ENCODE measurements around the gene TP63.

Gene TP63

GRCh38 chr3:189822726-189823125 is 191.5 kb downstream of the TP63 start:
- Histone ChIP-seq H3K36me3 (ENCODE audit: control insufficient read depth in 1 of 2, insufficient read depth in 2 of 2, low read length in 2 of 2) (no peaks in the 10 kb centered on the region), H3K27me3 (ENCODE audit: control insufficient read depth in 1 of 2, insufficient read depth in 2 of 2, low read length in 2 of 2) (no peaks in the 10 kb centered on the region), H3K9me3 (ENCODE audit: control insufficient read depth in 1 of 2, low read length in 2 of 2) (no peaks in the 10 kb centered on the region), H3K9ac (ENCODE audit: low read depth in 1 of 2, low read length in 2 of 2) (no peak overlapping the region), H3K27ac (ENCODE audit: low read depth, low read length) (no peak overlapping the region), H3K4me3 (ENCODE audit: low read depth in 1 of 2, low read length in 2 of 2) (no peak overlapping the region), H3K4me1 (ENCODE audit: control insufficient read depth in 1 of 2, insufficient read depth in 2 of 2, low read length in 2 of 2) (no peaks in the 10 kb centered on the region)

GRCh38 chr3:189824629-189825312 is 193.6 kb downstream of the TP63 start:
- Histone ChIP-seq H3K9me3 (ENCODE audit: control insufficient read depth in 1 of 2, low read length in 2 of 2) (no peaks in the 10 kb centered on the region), H3K36me3 (ENCODE audit: control insufficient read depth in 1 of 2, insufficient read depth in 2 of 2, low read length in 2 of 2) (no peaks in the 10 kb centered on the region), H3K9ac (ENCODE audit: low read depth in 1 of 2, low read length in 2 of 2) (no peak overlapping the region), H3K27ac (ENCODE audit: low read depth, low read length) (no peak overlapping the region), H3K27me3 (ENCODE audit: control insufficient read depth in 1 of 2, insufficient read depth in 2 of 2, low read length in 2 of 2) (no peaks in the 10 kb centered on the region), H3K4me3 (ENCODE audit: low read depth in 1 of 2, low read length in 2 of 2) (no peak overlapping the region), H3K4me1 (ENCODE audit: control insufficient read depth in 1 of 2, insufficient read depth in 2 of 2, low read length in 2 of 2) (no peaks in the 10 kb centered on the region)

- Histone ChIP-seq H3K27me3 (ENCODE audit: control insufficient read depth in 1 of 2, insufficient read depth in 2 of 2, low read length in 2 of 2) (no peaks in the 10 kb centered on the region), H3K27ac (ENCODE audit: low read depth, low read length) (no peak overlapping the region), H3K4me1 (ENCODE audit: control insufficient read depth in 1 of 2, insufficient read depth in 2 of 2, low read length in 2 of 2) (no peaks in the 10 kb centered on the region), H3K4me3 (ENCODE audit: low read depth in 1 of 2, low read length in 2 of 2) (no peak overlapping the region), H3K36me3 (ENCODE audit: control insufficient read depth in 1 of 2, insufficient read depth in 2 of 2, low read length in 2 of 2) (no peaks in the 10 kb centered on the region), H3K9me3 (ENCODE audit: control insufficient read depth in 1 of 2, low read length in 2 of 2) (no peaks in the 10 kb centered on the region), H3K9ac (ENCODE audit: low read depth in 1 of 2, low read length in 2 of 2) (no peak overlapping the region)
Measured at GRCh38 chr3:189826566-189826965, 195.4 kb downstream of the TP63 start.

DNA sequence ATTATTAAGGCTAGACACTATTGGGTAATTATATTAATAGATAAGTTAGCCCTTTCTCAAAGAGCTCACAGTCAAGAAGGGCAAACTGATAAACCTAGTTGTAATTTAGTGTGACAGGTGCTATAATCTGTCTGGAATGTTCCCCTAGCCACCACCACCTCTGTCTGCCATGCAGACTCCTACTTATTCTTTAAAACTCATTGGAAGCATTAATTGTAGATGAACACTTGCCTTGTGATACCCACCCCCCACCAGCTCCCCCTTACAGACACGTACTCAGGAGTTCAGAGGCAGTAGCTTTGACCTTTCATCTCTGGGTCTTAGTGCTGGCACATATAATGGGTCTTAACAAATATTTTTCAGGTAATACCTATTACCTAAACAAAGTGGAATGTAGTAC is 195.9 kb downstream of the TP63 start:
- H3K9ac ChIP-seq (ENCODE audit: low read depth in 1 of 2, low read length in 2 of 2): no peak overlapping the region
- H3K9me3 ChIP-seq (ENCODE audit: control insufficient read depth in 1 of 2, low read length in 2 of 2): no peaks in the 10 kb centered on the region
- H3K27ac ChIP-seq (ENCODE audit: low read depth, low read length): no peak overlapping the region
- no peak overlapping the region for H3K4me3 ChIP-seq (ENCODE audit: low read depth in 1 of 2, low read length in 2 of 2)
- H3K27me3 ChIP-seq (ENCODE audit: control insufficient read depth in 1 of 2, insufficient read depth in 2 of 2, low read length in 2 of 2): no peaks in the 10 kb centered on the region
- no peaks in the 10 kb centered on the region for H3K4me1 ChIP-seq (ENCODE audit: control insufficient read depth in 1 of 2, insufficient read depth in 2 of 2, low read length in 2 of 2)
- no peaks in the 10 kb centered on the region for H3K36me3 ChIP-seq (ENCODE audit: control insufficient read depth in 1 of 2, insufficient read depth in 2 of 2, low read length in 2 of 2)

DNA sequence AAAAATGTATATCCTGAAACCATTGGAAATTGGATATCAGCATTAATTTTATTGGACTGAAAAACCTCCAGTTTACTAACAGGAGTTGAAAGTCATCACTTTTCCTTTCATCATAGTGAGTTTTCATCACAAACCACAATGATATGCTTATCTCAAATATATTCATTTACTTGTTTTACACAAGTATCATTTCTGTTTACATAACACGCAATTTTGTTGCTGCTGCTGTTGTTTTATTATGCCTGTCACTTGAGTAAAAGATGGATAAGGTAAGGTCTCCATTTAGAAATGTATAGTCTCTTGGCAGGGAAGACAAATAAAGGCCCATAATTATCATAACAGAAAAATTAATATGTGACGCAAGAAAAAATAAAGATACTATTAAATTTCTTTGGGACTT is 199.2 kb downstream of the TP63 start:
- no peaks in the 10 kb centered on the region for H3K27me3 ChIP-seq (ENCODE audit: control insufficient read depth in 1 of 2, insufficient read depth in 2 of 2, low read length in 2 of 2)
- H3K36me3 ChIP-seq (ENCODE audit: control insufficient read depth in 1 of 2, insufficient read depth in 2 of 2, low read length in 2 of 2): no peaks in the 10 kb centered on the region
- no peak overlapping the region for H3K9ac ChIP-seq (ENCODE audit: low read depth in 1 of 2, low read length in 2 of 2)
- no peak overlapping the region for H3K4me3 ChIP-seq (ENCODE audit: low read depth in 1 of 2, low read length in 2 of 2)
- no peak overlapping the region for H3K27ac ChIP-seq (ENCODE audit: low read depth, low read length)
- no peaks in the 10 kb centered on the region for H3K4me1 ChIP-seq (ENCODE audit: control insufficient read depth in 1 of 2, insufficient read depth in 2 of 2, low read length in 2 of 2)
- H3K9me3 ChIP-seq (ENCODE audit: control insufficient read depth in 1 of 2, low read length in 2 of 2): no peaks in the 10 kb centered on the region

DNA sequence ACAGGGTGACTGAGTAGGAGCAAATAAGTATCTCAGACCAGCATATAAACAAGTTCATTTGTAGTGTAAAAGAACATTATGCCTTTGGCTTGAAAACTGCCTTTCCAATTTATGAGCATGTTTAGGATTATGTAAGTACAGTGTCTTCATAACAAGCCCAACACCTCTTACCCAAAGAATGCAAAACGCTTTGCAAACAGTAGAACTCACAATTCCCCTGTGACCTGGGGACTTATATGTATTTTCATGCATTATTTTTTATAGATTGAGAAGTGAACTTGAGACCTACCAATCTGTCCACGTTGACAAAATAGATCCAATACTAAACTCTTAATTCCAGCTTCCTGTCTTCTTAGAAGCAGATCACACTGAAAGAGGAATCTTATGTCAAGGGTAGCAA is 202.1 kb downstream of the TP63 start:
- H3K9me3 ChIP-seq (ENCODE audit: control insufficient read depth in 1 of 2, low read length in 2 of 2): no peaks in the 10 kb centered on the region
- no peak overlapping the region for H3K9ac ChIP-seq (ENCODE audit: low read depth in 1 of 2, low read length in 2 of 2)
- H3K27me3 ChIP-seq (ENCODE audit: control insufficient read depth in 1 of 2, insufficient read depth in 2 of 2, low read length in 2 of 2): no peaks in the 10 kb centered on the region
- H3K27ac ChIP-seq (ENCODE audit: low read depth, low read length): no peak overlapping the region
- no peak overlapping the region for H3K4me3 ChIP-seq (ENCODE audit: low read depth in 1 of 2, low read length in 2 of 2)
- no peaks in the 10 kb centered on the region for H3K4me1 ChIP-seq (ENCODE audit: control insufficient read depth in 1 of 2, insufficient read depth in 2 of 2, low read length in 2 of 2)
- no peaks in the 10 kb centered on the region for H3K36me3 ChIP-seq (ENCODE audit: control insufficient read depth in 1 of 2, insufficient read depth in 2 of 2, low read length in 2 of 2)

DNA sequence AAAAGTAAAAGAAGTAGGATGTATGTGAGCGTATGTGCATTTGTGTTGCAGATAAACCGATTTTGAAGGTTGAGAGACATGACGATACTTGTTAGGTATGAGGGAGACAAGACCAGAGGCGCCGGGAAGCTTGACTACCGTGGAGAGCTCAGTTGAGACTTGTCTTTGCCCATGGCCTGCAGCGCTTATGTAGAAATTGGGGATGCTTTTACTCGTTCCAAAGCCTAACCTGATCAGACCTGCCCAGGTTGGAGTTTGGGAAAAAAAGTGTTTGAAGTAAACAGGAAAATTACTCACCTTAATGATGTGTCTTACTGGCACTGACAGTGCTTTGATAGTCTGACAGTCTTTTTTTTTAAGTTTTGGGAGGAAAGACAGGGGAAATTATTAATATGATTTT is 202.8 kb downstream of the TP63 start:
- Histone ChIP-seq H3K4me3 (ENCODE audit: low read depth in 1 of 2, low read length in 2 of 2) (no peak overlapping the region), H3K9ac (ENCODE audit: low read depth in 1 of 2, low read length in 2 of 2) (no peak overlapping the region), H3K27ac (ENCODE audit: low read depth, low read length) (no peak overlapping the region), H3K4me1 (ENCODE audit: control insufficient read depth in 1 of 2, insufficient read depth in 2 of 2, low read length in 2 of 2) (no peaks in the 10 kb centered on the region), H3K36me3 (ENCODE audit: control insufficient read depth in 1 of 2, insufficient read depth in 2 of 2, low read length in 2 of 2) (no peaks in the 10 kb centered on the region), H3K27me3 (ENCODE audit: control insufficient read depth in 1 of 2, insufficient read depth in 2 of 2, low read length in 2 of 2) (no peaks in the 10 kb centered on the region), H3K9me3 (ENCODE audit: control insufficient read depth in 1 of 2, low read length in 2 of 2) (no peaks in the 10 kb centered on the region)

DNA sequence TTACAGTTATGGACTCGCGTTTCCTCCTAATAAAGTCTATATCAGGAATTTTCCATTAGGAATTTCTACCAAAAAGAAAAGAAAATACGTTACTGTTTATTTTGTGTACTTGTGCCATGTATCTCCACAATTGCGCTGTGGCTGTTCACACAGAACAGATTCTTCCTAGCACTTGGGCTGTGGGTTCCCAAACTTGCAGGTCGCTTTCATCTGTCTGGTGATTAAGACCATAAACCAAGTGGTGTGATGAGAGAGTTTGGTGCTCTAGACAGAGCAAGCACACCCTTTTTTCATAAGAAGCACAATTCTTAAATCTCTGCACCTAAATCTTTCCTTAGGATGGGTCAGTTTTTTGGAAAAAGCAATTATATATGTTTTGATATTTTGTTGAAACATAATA is 203.3 kb downstream of the TP63 start:
- H3K27ac ChIP-seq (ENCODE audit: low read depth, low read length): no peak overlapping the region
- no peaks in the 10 kb centered on the region for H3K36me3 ChIP-seq (ENCODE audit: control insufficient read depth in 1 of 2, insufficient read depth in 2 of 2, low read length in 2 of 2)
- no peak overlapping the region for H3K9ac ChIP-seq (ENCODE audit: low read depth in 1 of 2, low read length in 2 of 2)
- H3K4me3 ChIP-seq (ENCODE audit: low read depth in 1 of 2, low read length in 2 of 2): no peak overlapping the region
- no peaks in the 10 kb centered on the region for H3K27me3 ChIP-seq (ENCODE audit: control insufficient read depth in 1 of 2, insufficient read depth in 2 of 2, low read length in 2 of 2)
- no peaks in the 10 kb centered on the region for H3K9me3 ChIP-seq (ENCODE audit: control insufficient read depth in 1 of 2, low read length in 2 of 2)
- H3K4me1 ChIP-seq (ENCODE audit: control insufficient read depth in 1 of 2, insufficient read depth in 2 of 2, low read length in 2 of 2): no peaks in the 10 kb centered on the region

- Histone ChIP-seq H3K27me3 (ENCODE audit: control insufficient read depth in 1 of 2, insufficient read depth in 2 of 2, low read length in 2 of 2) (no peaks in the 10 kb centered on the region), H3K9ac (ENCODE audit: low read depth in 1 of 2, low read length in 2 of 2) (no peak overlapping the region), H3K27ac (ENCODE audit: low read depth, low read length) (no peak overlapping the region), H3K9me3 (ENCODE audit: control insufficient read depth in 1 of 2, low read length in 2 of 2) (no peaks in the 10 kb centered on the region), H3K4me1 (ENCODE audit: control insufficient read depth in 1 of 2, insufficient read depth in 2 of 2, low read length in 2 of 2) (no peaks in the 10 kb centered on the region), H3K4me3 (ENCODE audit: low read depth in 1 of 2, low read length in 2 of 2) (no peak overlapping the region), H3K36me3 (ENCODE audit: control insufficient read depth in 1 of 2, insufficient read depth in 2 of 2, low read length in 2 of 2) (no peaks in the 10 kb centered on the region)
Measured at GRCh38 chr3:189836795-189837194, 205.6 kb downstream of the TP63 start.

DNA sequence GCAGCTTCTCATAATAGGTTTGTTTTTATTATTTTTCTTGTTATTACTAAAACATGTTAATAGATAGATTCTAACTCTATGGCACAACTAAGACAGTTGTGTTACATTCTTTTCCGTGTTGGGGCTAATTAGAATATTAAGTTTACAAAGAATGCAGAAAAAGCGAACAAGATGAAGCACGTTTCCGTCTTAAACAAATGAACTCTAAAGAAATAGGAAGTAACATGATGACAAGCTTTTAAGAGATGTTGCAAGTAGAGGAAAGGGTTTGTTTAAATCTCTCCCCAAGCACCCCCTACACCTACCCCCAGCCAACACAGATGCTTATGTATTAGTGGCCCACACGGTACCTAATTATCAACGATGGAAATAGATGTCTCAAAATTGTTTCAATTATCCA is 207.1 kb downstream of the TP63 start:
- Histone ChIP-seq H3K36me3 (ENCODE audit: control insufficient read depth in 1 of 2, insufficient read depth in 2 of 2, low read length in 2 of 2) (no peaks in the 10 kb centered on the region), H3K4me1 (ENCODE audit: control insufficient read depth in 1 of 2, insufficient read depth in 2 of 2, low read length in 2 of 2) (no peaks in the 10 kb centered on the region), H3K27ac (ENCODE audit: low read depth, low read length) (no peak overlapping the region), H3K9ac (ENCODE audit: low read depth in 1 of 2, low read length in 2 of 2) (no peak overlapping the region), H3K4me3 (ENCODE audit: low read depth in 1 of 2, low read length in 2 of 2) (no peak overlapping the region), H3K27me3 (ENCODE audit: control insufficient read depth in 1 of 2, insufficient read depth in 2 of 2, low read length in 2 of 2) (no peaks in the 10 kb centered on the region), H3K9me3 (ENCODE audit: control insufficient read depth in 1 of 2, low read length in 2 of 2) (no peaks in the 10 kb centered on the region)

GRCh38 chr3:189839576-189839975 is 208.4 kb downstream of the TP63 start:
- Histone ChIP-seq H3K4me3 (ENCODE audit: low read depth in 1 of 2, low read length in 2 of 2) (no peak overlapping the region), H3K9ac (ENCODE audit: low read depth in 1 of 2, low read length in 2 of 2) (no peak overlapping the region), H3K27ac (ENCODE audit: low read depth, low read length) (no peak overlapping the region)

More at GRCh38 chr3:189839576-189839975, 208.4 kb downstream of the TP63 start:
- Histone ChIP-seq H3K27me3 (ENCODE audit: control insufficient read depth in 1 of 2, insufficient read depth in 2 of 2, low read length in 2 of 2) (no peaks in the 10 kb centered on the region), H3K4me1 (ENCODE audit: control insufficient read depth in 1 of 2, insufficient read depth in 2 of 2, low read length in 2 of 2) (no peaks in the 10 kb centered on the region), H3K9me3 (ENCODE audit: control insufficient read depth in 1 of 2, low read length in 2 of 2) (no peaks in the 10 kb centered on the region), H3K36me3 (ENCODE audit: control insufficient read depth in 1 of 2, insufficient read depth in 2 of 2, low read length in 2 of 2) (no peaks in the 10 kb centered on the region)

All from duodenal mucosa (tissue), 2 donors.